Spleen (tissue), 11 donors: ENCODE measurements around the gene SEC31B. TPM values are rescaled to one million over a fixed set of nuclear protein-coding genes. Genes with fewer than 3 reads are reported as not detected.

Source experiments
- DNase-seq: peaks from one replicate; pipeline ENCODE4 v3.0.0-alpha.2; 2020
- H3K27ac ChIP-seq, 8 donors: fragments of 200-600 bp; sonication (generic) in 7 of 8; 1 replicate in 4 of 8; 2 replicates in 4 of 8; pipeline versions ENCODE4 v1.5.0 to v1.8.0; 2016 to 2021; ENCODE audit warnings: inconsistent platforms in 4 of 8, mild to moderate bottlenecking in 4 of 8, moderate library complexity in 1 of 8
- H3K27me3 ChIP-seq, 7 donors: fragments of 200-600 bp; sonication (generic) in 6 of 7; replicated peaks in 1 of 7; 1 replicate in 4 of 7; 2 replicates in 3 of 7; pipeline versions ENCODE4 v1.5.0 to v1.8.0; 2016 to 2021; ENCODE audit warnings: inconsistent platforms in 3 of 7, mild to moderate bottlenecking in 1 of 7
- H3K36me3 ChIP-seq, 6 donors: fragments of 200-600 bp; sonication (generic) in 5 of 6; 1 replicate in 4 of 6; 2 replicates in 2 of 6; pipeline versions ENCODE4 v1.5.0 to v1.8.0; 2016 to 2021; ENCODE audit warnings: inconsistent platforms in 2 of 6
- H3K4me1 ChIP-seq, 6 donors: fragments of 200-600 bp; sonication (generic) in 5 of 6; 1 replicate in 3 of 6; 2 replicates in 3 of 6; pipeline versions ENCODE4 v1.5.0 to v1.8.0; 2016 to 2021; ENCODE audit warnings: inconsistent platforms in 3 of 6
- H3K4me3 ChIP-seq, 8 donors: fragments of 200-600 bp; sonication (generic) in 7 of 8; 1 replicate in 4 of 8; 2 replicates in 4 of 8; pipeline versions ENCODE4 v1.5.0 to v1.8.0; 2016 to 2021; ENCODE audit warnings: inconsistent platforms in 4 of 8, mild to moderate bottlenecking in 4 of 8, moderate library complexity in 2 of 8
- H3K9me3 ChIP-seq, 8 donors: fragments of 200-600 bp; sonication (generic) in 7 of 8; 1 replicate in 4 of 8; 2 replicates in 4 of 8; pipeline versions ENCODE4 v1.5.0 to v1.8.0; 2016 to 2021; ENCODE audit warnings: inconsistent platforms in 4 of 8
- POLR2A ChIP-seq, 3 donors: fragments of 450-650 bp; IDR thresholded peaks; one replicate each; pipeline ENCODE4 v1.5.1; 2017; ENCODE audit warnings: antibody characterized with exemption in 3 of 3, mild to moderate bottlenecking in 1 of 3
- POLR2AphosphoS5 ChIP-seq, 3 donors: sonication (generic); formaldehyde crosslinking; IDR thresholded peaks; one replicate each; pipeline ENCODE4 v1.5.1; 2017; ENCODE audit warnings: antibody characterized with exemption in 3 of 3
- WGBS, 5 donors: extraction: QIAGEN DNeasy Blood & Tissue Kit in 3 of 5; methylation state at CpG; one replicate each; pipeline versions ENCODE4 v1.1.5 to v1.1.7; 2013 to 2018; 5-methylcytosine and 5-hydroxymethylcytosine counted together
- intact Hi-C: fragments of 100-400 bp; cut with DNase I; formaldehyde crosslinking; loops from one replicate; pipeline ENCODE4 v1.15.0; 2023; ENCODE audit warnings: low total_unique reads
- polyA plus RNA-seq, 3 donors: library from polyadenylated mRNA; stranded (reverse); fragments of 200-250 nt; gene quantifications; one replicate each; pipeline ENCODE4 v1.2.1, GENCODE V29; 2013
- total RNA-seq, 7 donors: library from RNA; depleted of rRNA in 3 of 7; stranded (reverse); fragments of >200 nt in 3 of 7; fragmentation: NEBNext Ultra II Directional in 4 of 7; extraction: Animal tissue kit (Norgen Biotek cat#: 25700) in 4 of 7; gene quantifications; one replicate each; pipeline versions ENCODE4 v1.1.0 to v1.2.1, GENCODE V29; 2016 to 2021
- TF ChIP-seq, protein P1 (sequence below), 11 experiments: fragments of 200-600 bp in 7 of 11; fragments of 450-650 bp in 4 of 11; sonication (generic) in 4 of 11; IDR thresholded peaks in 8 of 11; conservative IDR thresholded peaks in 3 of 11; 1 replicate in 7 of 11; 2 replicates in 4 of 11; pipeline versions ENCODE4 v1.4.0 to v1.8.0; 2016 to 2021; ENCODE audit warnings: antibody characterized with exemption in 11 of 11, inconsistent platforms in 4 of 11, mild to moderate bottlenecking in 1 of 11
- donor health status: healthy with polysubstance abuse.
- donor health status: DM: no; HTN: no; CAD: no; lungs with moderate emphysema.
- donor health status: DM: no; HTN: no; CAD: no.
- donor health status: Bipolar disorder and iron deficiency.
- donor health status: healthy.
- donor health status: DM: no; HTN: no; CAD: no.
- donor health status: DM: yes; HTN: yes; CAD: no.

Gene SEC31B
- total and polyA plus RNA-seq, 10 donors, result 12.0 to 30.7 (median 20.2) TPM

DNA sequence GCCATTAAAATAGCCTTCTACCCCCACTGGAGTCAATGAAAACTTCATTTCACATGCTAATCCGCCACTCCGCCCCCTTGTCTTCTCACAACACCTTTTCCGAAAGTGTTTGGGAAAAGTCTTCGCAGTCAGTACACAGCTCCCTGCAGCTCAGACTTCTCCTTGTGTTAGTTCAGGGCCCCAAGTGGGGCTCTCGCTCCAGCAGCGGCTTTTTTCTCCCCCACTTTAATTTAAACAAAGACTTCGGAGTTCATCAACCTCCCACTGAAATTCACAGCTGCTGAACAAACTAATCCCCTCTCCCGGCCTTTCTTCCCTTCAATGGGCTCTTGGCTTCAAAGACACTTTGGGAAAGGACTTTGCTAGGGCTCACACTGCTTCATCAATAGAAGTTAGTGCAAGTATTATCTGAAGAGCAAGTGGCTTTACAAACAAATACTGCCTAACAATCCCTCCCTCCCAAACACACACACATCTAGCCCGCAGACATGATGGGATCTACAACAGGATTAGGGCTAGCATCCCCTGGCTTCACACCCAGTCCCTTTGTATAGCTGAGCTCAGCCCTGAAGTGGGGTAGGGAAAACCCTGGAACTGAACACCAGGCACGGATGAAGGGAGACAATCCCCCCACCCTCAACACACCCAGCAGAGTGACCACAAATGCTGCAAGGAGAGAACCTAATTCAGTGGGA lies 33.7 kb downstream of the SEC31B start:
- H3K36me3 ChIP-seq, result peaks cover 0 to 65% (median 37%) of the 10 kb centered on the region in 6 donors
- TF ChIP-seq POLR2AphosphoS5 (IDR thresholded peaks at IDR 0.05) (no peak), POLR2A (IDR thresholded peaks at IDR 0.05) (no peak)
- TF ChIP-seq, protein P1, sequence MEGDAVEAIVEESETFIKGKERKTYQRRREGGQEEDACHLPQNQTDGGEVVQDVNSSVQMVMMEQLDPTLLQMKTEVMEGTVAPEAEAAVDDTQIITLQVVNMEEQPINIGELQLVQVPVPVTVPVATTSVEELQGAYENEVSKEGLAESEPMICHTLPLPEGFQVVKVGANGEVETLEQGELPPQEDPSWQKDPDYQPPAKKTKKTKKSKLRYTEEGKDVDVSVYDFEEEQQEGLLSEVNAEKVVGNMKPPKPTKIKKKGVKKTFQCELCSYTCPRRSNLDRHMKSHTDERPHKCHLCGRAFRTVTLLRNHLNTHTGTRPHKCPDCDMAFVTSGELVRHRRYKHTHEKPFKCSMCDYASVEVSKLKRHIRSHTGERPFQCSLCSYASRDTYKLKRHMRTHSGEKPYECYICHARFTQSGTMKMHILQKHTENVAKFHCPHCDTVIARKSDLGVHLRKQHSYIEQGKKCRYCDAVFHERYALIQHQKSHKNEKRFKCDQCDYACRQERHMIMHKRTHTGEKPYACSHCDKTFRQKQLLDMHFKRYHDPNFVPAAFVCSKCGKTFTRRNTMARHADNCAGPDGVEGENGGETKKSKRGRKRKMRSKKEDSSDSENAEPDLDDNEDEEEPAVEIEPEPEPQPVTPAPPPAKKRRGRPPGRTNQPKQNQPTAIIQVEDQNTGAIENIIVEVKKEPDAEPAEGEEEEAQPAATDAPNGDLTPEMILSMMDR (IDR thresholded peaks at IDR 0.05 in 8 of 11, conservative IDR thresholded peaks at IDR 0.05 in 3 of 11), result no peak
- H3K27ac ChIP-seq, result no peak overlapping the region
- intact Hi-C loops, result no loop called here
- 89 to 98% (median 95%) methylated on average over 10 of the region's 10 CpGs for WGBS, 5 donors
- peaks cover 0 to 26% (median 5%) of the 10 kb centered on the region in 7 donors for H3K27me3 ChIP-seq
- DNase-seq, result no peak
- H3K4me3 ChIP-seq, result no peak overlapping the region
- peaks cover 11 to 26% (median 18%) of the 10 kb centered on the region in 6 donors for H3K4me1 ChIP-seq
- no peaks in the 10 kb centered on the region for H3K9me3 ChIP-seq

DNA sequence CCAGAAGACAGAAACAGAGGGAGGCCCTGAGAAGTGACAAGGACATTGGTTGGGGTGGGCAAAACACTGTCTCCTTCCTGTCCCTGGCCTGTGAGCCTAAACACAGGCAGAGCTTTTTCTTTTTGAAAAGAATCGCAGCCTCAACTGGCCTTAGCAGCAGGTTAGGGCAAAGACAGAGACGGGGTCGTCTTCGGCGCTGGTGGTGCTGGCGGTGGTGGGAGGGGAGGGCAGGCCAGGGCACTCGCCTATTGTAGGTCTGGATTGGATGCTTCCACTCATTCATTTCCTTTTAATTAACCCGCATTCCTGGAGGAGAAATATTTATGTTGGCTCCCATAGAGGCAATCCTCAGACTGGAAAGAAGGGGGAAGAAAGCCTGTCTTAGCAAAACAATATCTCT lies 34.3 kb downstream of the SEC31B start:
- WGBS, 5 donors, result 85 to 95% (median 92%) methylated on average over 8 of the region's 8 CpGs
- TF ChIP-seq, protein P1 (IDR thresholded peaks at IDR 0.05 in 8 of 11, conservative IDR thresholded peaks at IDR 0.05 in 3 of 11), result no peak
- TF ChIP-seq POLR2AphosphoS5 (IDR thresholded peaks at IDR 0.05), result no peak
- no peak for TF ChIP-seq POLR2A (IDR thresholded peaks at IDR 0.05)
- Histone ChIP-seq H3K9me3 (no peaks in the 10 kb centered on the region), H3K4me3 (no peak overlapping the region), H3K27me3 (peaks cover 0 to 32% (median 9%) of the 10 kb centered on the region in 7 donors), H3K27ac (no peak overlapping the region), H3K4me1 (peaks cover 11 to 26% (median 18%) of the 10 kb centered on the region in 6 donors), H3K36me3 (peaks cover 0 to 59% (median 35%) of the 10 kb centered on the region in 6 donors)
- DNase-seq, result no peak
- intact Hi-C loops, result no loop called here

DNA sequence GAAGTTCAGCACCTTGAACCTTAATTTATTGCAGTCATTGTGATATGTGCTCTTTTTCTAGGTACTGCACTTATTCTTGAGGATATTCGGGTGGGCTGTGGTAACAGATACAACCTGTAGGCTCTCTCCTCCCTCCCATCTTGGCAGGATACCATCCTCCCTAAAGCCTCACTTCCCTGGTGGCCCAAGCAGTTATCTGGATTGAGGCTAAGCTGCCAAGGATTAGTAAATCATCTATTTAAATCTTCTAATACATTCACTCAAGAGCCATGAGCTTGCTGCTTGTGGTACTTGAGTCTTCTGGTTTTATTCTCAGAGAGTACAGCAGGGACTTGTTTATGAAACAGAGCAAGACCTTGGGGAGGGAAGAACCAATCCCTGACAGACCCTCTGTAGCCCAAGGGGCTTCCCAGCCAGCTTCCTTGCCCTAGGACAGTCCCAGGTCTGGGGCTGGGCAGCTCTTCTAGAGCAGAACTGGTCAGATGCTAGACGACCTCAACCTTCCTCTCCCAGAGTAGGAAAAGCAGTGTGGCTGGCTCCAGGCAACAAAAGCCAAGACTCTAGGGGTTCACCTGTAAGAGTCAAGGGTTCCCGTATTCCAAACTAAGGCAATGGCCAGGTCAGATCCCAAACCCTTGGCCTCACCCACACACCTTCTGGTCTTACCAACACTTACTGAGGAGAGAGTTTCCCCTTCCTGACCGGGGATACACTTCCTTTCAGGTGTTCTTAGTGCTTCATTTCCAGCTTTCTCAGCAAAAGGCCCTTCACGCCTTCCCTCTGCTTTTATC lies 35.6 kb downstream of the SEC31B start:
- intact Hi-C loops, result no loop called here
- H3K27me3 ChIP-seq, result peaks cover 0 to 45% (median 12%) of the 10 kb centered on the region in 7 donors
- no peak for DNase-seq
- no peaks in the 10 kb centered on the region for H3K9me3 ChIP-seq
- no peak overlapping the region for H3K4me3 ChIP-seq
- H3K27ac ChIP-seq, result no peak overlapping the region
- H3K36me3 ChIP-seq, result peaks cover 0 to 46% (median 22%) of the 10 kb centered on the region in 6 donors
- TF ChIP-seq, protein P1 (IDR thresholded peaks at IDR 0.05 in 8 of 11, conservative IDR thresholded peaks at IDR 0.05 in 3 of 11), result no peak
- TF ChIP-seq POLR2AphosphoS5 (IDR thresholded peaks at IDR 0.05) (no peak), POLR2A (IDR thresholded peaks at IDR 0.05) (no peak)
- H3K4me1 ChIP-seq, result peaks cover 11 to 26% (median 18%) of the 10 kb centered on the region in 6 donors
- 78 to 91% (median 89%) methylated on average over 5 of the region's 5 CpGs for WGBS, 5 donors

DNA sequence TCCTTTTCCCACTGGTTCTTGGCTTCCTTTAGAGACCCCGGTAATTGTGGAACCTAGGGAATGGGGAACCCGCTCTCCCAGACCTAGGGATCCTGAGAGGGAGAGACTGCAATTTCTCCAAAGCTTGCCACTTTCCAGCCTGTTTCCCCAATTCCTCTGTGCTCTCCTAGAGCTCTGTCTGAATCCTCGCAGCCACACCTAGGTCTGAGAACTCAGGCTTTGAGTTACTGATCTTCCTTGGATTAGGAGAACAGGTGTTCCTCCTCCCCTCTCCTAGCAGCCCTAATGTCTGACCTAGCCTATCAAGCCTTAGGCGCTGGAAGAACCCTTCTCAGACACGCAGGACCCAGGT lies 36.9 kb downstream of the SEC31B start:
- peaks cover 11 to 26% (median 18%) of the 10 kb centered on the region in 6 donors for H3K4me1 ChIP-seq
- TF ChIP-seq, protein P1 (IDR thresholded peaks at IDR 0.05 in 8 of 11, conservative IDR thresholded peaks at IDR 0.05 in 3 of 11), result peak in 5 of 11 experiments; percentile 0 to 28 (median 9)
- no peak for TF ChIP-seq POLR2AphosphoS5 (IDR thresholded peaks at IDR 0.05)
- no peak overlapping the region for H3K27ac ChIP-seq
- H3K9me3 ChIP-seq, result no peaks in the 10 kb centered on the region
- peak overlapping the region in 6 of 8 donors; percentile 50 to 77 (median 57) for H3K4me3 ChIP-seq
- intact Hi-C loops, result no loop called here
- DNase-seq, result no peak
- 37 to 54% (median 44%) methylated on average over 5 of the region's 5 CpGs for WGBS, 5 donors
- peaks cover 0 to 34% (median 10%) of the 10 kb centered on the region in 6 donors for H3K36me3 ChIP-seq
- H3K27me3 ChIP-seq, result peaks cover 0 to 57% (median 14%) of the 10 kb centered on the region in 7 donors
